A673 (cell line): ENCODE measurements around the gene C10orf88.

ENCODE experiments used
- CTCF ChIP-seq: fragments of 300-800, 200-600 bp; sonication (generic); conservative IDR thresholded peaks from 2 replicates; pipeline ENCODE4 v1.5.1; 2017; ENCODE audit warnings: low read depth, mild to moderate bottlenecking, antibody characterized with exemption, low read length, moderate library complexity, mixed read lengths
- EZH2 ChIP-seq: fragments of 200-600 bp; sonication (generic); IDR thresholded peaks from 2 replicates; pipeline ENCODE4 v1.6.1; 2017; ENCODE audit warnings: borderline replicate concordance, low read depth, mild to moderate bottlenecking, mixed read lengths, antibody characterized with exemption, low read length; ENCODE audit not compliant: poor library complexity, severe bottlenecking

GRCh38 chr10:122939856-122940543, 14.0 kb downstream of the C10orf88 start:
- TF ChIP-seq CTCF (no peak), EZH2 (no peak)
